Stimulated activated CD8-positive, alpha-beta memory T cell treated with anti-CD3 and anti-CD28 coated beads, Interleukin-15, amount 100 ng/mL, for 4 hours (primary cell): ENCODE data around the gene PKNOX2.

Source experiments
- DNase-seq, 2 donors: peaks; one replicate each; pipeline ENCODE4 v3.0.0-alpha.2; 2020; ENCODE audit warnings: low read depth in 2 of 2

PKNOX2 gene

GRCh38 chr11:125412509-125412908, 248.0 kb downstream of the PKNOX2 start:
- no peak for DNase-seq

DNA sequence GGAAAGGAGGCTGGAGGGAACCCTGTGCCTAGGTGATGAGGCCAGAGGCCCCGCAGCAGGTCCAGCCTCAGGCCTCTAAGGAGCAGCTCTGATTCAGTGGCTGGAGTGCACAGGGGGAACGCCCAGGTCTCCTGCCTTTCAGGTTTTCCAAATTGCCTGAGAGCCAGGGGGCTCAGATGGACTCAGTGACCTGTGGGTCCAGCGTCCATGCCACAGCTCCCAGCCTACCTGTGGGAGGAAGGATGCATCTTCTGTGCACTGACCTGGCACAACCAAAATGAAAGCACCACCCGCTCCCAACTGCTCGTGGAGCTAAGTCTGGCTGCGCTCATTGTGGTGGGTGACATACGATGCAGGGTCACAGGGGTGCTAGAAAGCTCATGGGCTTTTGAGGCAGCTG, 248.7 kb downstream of the PKNOX2 start:
- no peak for DNase-seq

DNA sequence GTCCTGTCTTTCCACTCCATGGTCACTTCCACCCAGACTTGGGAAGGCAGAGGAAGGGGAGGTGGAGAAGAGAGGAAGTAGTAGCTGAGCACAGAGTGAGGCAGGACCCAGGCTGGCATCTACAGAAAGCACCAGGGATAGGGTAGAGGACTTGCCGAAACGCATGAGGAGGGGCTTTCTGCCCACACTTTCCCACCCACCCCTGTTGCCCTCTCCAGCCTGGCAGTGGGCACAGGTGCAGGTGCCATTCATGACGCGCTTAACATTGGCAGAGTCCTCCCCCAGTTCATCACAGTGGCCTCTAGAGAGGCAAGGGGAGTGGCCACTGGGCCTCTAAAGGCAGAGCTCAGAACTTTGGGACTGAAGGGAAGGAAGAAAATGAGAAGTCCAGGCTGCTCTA, 249.6 kb downstream of the PKNOX2 start:
- DNase-seq: no peak

DNA sequence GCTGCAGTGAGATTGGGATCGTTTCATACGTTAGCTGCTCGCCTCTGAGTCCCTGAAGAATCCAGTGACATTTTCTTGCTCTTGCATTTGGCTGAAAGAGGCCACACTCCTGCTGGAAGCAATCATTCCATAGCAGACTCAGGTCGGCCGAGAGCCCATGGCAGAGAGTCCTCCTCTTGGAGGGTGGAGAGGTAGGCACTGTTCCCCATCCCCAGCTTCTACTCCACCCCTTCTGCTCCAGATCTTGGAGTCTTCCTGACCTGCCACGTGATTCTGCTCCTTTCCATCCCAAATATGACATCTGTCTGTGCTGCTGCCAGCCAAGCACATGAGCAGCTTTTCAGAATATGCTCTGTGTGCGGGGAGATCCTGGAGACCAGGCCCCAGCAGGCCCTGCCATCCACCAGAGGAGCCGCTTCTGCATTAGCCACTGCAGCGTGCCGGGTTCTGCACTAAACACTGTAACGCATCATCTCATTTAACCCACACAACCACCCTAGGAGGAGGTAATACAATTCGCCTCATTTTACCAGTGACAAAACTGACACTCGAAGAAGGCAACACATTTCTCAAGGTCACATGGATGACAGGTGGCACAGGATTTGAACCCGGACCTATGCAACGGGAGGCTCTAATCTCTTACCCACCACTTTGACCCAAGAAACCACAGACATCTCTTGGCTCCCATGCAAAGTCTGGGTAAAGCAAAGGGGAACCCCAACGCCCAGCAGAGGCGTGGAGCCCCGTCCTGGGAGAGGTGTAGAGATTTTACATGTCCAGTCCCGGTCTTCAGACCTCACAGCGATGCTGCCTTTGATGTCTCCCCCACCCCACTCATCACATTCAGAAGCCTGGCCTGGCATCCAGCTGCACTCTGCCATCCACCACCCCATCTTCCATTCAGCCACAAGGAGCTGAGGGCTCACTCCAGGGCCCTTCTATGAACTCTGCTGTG, 252.7 kb downstream of the PKNOX2 start:
- DNase-seq: no peak

GRCh38 chr11:125418396-125418795, 253.8 kb downstream of the PKNOX2 start:
- no peak for DNase-seq

DNA sequence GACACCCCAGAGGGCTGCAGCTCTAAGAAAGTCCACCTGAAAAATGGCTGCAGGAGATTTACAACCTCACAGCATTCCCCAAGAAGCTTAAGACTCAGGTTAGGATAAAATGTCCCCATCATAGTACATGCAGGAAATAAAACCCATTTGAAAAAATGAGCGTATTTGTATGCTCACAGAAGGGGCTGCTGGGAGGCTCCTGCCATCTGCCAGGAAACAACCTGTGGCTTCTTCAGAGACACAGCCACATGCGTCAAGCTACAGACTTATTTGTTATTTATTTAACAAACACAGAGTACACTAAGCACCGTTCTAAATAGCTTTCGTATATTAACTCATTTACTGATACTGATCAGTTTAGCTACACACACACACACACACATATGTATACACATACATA, 258.1 kb downstream of the PKNOX2 start:
- no peak for DNase-seq

GRCh38 chr11:125423247-125423849, 258.8 kb downstream of the PKNOX2 start:
- DNase-seq: no peak

DNA sequence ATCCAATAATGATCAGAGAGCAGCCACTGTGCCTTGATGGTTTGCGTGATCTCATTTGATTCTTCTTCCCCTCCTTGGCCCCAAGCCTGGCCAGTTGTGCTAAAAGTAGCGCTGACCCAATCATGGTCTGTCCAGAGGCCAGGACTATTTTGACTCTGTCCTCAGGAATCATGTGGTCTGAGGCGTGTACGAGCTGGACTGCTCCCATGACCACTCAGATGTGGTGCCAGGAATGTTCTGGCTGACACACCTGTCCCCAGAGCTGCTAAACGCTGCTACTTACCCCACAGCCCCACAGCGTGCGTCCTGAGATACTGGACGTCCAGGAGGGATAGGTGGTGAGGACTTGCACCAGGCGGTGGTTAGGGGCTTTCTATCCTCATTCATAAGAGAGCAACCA, 261.1 kb downstream of the PKNOX2 start:
- no peak for DNase-seq

GRCh38 chr11:125426818-125427528, 262.4 kb downstream of the PKNOX2 start:
- no peak for DNase-seq

- DNase-seq: no peak
Observed at GRCh38 chr11:125428486-125429173, 264.1 kb downstream of the PKNOX2 start.

DNA sequence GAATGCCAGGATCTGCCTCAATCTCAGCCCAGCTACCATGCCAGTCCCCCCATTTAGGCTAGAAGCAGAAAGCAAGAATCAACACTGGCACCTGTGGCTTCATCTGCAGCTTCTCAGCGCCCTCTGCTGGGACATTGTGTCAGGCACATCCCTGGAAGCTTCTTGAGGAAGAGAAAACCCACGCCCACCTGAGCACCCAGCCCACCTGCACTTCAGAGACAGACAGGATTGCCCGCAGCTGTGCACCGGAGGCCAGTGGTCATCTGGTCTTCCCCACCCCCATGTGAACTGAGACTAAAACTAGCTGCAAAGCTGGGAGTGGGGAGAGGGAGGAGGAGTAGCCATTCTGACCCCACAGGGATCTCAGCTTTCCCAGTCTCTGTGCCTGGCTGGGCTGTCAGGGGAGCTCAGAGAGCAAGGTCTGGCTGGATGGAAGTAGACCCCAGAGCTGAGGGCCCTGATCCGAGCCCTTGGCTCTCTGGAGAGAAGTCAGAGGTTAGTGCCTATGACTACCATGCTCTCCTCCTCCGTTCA, 264.7 kb downstream of the PKNOX2 start:
- peak in 1 of 2 donors; percentile 7 for DNase-seq

- DNase-seq: no peak
Observed at GRCh38 chr11:125429807-125430678, 265.5 kb downstream of the PKNOX2 start.

DNA sequence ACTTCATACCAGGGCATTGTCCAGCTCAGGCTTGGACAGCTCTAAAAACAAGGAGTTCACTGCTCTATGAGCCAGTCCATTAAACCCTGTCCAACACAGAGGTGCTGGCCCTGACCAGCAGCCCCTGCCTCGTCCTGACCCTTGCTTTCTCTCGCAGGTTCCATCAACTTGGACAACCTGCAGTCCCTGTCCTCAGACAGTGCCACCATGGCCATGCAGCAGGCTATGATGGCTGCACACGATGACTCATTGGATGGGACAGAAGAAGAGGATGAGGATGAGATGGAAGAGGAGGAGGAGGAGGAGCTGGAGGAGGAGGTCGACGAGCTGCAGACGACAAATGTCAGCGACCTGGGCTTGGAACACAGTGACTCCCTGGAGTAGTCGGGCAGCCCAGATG, 266.5 kb downstream of the PKNOX2 start:
- no peak for DNase-seq

DNA sequence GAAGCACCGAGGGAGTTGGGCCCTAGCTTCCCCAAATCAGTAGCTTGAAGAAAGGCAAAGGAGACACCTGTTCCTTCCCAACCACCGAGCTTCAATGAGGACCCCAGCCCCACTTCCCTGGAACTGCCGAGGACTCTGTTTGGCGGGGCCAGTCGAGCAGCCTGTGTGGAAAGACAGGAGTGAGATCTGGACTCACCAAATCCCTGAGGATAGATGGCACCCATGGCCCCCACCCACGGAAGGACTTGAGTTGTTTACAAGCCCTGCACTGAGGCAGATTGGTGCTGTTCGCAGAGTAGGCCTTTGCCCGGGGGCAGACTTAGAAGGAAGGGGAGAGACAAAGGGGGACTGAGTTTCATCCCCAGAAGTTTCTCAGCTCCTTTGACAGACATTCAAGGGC, 266.9 kb downstream of the PKNOX2 start:
- no peak for DNase-seq

DNA sequence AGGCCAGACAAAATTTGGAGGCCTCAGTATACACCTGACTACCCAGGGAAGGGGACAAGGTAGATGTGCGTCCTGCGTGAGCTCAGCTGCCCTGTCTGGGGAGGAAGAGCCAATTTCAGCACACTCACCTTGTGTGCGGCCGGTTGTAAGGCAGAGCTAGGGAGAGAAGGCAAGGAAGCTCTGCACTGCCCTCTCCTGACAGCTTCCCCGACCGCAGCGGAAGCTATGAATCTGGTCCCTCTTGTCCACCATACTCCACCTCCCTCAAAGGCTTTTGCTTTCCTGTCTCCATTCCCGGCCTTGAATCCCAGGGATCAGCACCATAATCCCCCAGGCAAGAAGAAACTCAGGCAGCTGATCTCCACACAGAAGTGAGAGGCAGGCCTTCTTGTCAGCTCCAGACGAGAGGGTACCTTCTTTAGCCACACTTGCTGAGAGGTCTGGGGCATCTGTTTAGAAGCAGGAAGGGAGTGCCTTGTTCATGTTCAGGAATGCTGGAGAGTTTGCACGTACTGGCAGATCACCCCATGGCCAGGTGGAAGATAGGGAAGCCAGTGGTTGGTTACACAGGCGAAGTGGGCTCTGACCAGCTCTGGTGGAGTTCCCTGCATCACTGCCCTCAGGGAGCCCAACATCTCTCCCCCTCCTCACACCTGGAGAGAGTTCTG, 269.0 kb downstream of the PKNOX2 start:
- DNase-seq: no peak

- no peak for DNase-seq
Observed at GRCh38 chr11:125435461-125436238, 271.1 kb downstream of the PKNOX2 start.

DNA sequence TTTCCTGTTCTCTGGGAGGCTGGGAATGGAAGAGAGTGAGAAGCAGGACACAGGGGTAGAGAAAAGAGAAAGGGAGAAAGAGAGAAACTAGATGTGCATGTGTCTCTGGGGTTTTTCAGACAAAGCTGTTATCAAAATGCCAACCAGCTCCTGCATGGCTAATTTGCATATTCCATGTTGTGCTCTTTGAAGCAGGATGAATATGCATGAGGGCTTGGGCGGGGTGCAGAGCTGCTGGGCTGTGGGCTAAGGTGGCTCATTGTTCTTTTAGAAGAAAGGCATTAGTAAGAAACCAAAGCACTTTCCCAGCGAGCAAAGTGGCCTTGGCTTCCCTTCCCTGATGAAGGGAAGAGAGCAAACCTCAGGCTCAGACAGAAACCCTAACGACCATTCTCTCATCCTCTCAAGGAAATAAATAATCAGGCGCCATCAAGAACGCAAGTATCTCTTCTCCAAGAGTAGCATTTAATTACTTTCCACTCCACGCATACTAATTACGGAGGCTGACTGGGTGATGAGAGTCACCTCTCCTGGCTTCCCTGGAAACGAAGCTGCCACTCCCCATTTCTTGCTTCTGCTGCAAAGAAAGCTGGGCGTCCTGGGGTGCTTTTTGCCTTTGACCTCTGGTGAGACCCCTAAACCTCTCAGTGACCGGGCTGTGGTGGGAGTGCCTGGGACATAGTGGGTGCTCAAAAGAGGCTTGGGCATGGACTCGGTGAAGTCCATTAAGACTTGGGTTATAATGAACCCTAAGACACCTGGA, 277.3 kb downstream of the PKNOX2 start:
- no peak for DNase-seq

- no peak for DNase-seq
Observed at GRCh38 chr11:125442946-125443345, 278.4 kb downstream of the PKNOX2 start.
